ACC112 (cell line): ENCODE data around the gene MCL1.
"Not testable (repeated sequence)": the region's sequence is repeated elsewhere in the genome, so short reads cannot be mapped to it uniquely, and the experiment has no call there.

Experiments
- H2AFZ ChIP-seq: fragments of 200-600 bp; sonication (generic); one replicate; pipeline ENCODE4 v1.6.0; 2017; ENCODE audit warnings: antibody characterized with exemption, low read length; ENCODE audit not compliant: unreplicated experiment
- H3K27ac ChIP-seq: fragments of 200-600 bp; sonication (generic); 2 replicates; pipeline ENCODE4 v1.5.1; 2014; ENCODE audit warnings: low read depth, mild to moderate bottlenecking, antibody characterized with exemption, low read length, moderate library complexity
- H3K27me3 ChIP-seq: fragments of 200-600 bp; sonication (generic); 2 replicates; pipeline ENCODE4 v1.6.1; 2014; ENCODE audit warnings: mild to moderate bottlenecking, antibody characterized with exemption, low read length, moderate library complexity, mixed read lengths; ENCODE audit not compliant: insufficient read depth
- H3K36me3 ChIP-seq: fragments of 200-600 bp; sonication (generic); 2 replicates; pipeline ENCODE4 v1.6.1; 2016; ENCODE audit warnings: mild to moderate bottlenecking, antibody characterized with exemption, low read length, moderate library complexity, mixed read lengths; ENCODE audit not compliant: insufficient read depth
- H3K4me1 ChIP-seq: fragments of 200-600 bp; sonication (generic); one replicate; pipeline ENCODE4 v1.6.1; 2016; ENCODE audit warnings: low read length, mixed read lengths; ENCODE audit not compliant: insufficient read depth, unreplicated experiment, control insufficient read depth
- H3K4me3 ChIP-seq: fragments of 200-600 bp; sonication (generic); 2 replicates; pipeline ENCODE4 v1.5.1; 2014; ENCODE audit warnings: mild to moderate bottlenecking, low read depth, low read length
- H3K79me2 ChIP-seq: fragments of 200-600 bp; sonication (generic); one replicate; pipeline ENCODE4 v1.6.0; 2016; ENCODE audit warnings: low read length; ENCODE audit not compliant: control insufficient read depth, unreplicated experiment, insufficient read depth

The MCL1 gene

GRCh38 chr1:150578272-150579109 is 919 bp downstream of the MCL1 start:
- Histone ChIP-seq H3K27ac (peak overlapping the region; percentile 100), H3K36me3 (peaks cover 52% of the 10 kb centered on the region), H2AFZ (no peak overlapping the region), H3K4me1 (peaks cover 22% of the 10 kb centered on the region), H3K4me3 (peak overlapping the region; percentile 97), H3K79me2 (peaks cover 70% of the 10 kb centered on the region), H3K27me3 (no peaks in the 10 kb centered on the region)

DNA sequence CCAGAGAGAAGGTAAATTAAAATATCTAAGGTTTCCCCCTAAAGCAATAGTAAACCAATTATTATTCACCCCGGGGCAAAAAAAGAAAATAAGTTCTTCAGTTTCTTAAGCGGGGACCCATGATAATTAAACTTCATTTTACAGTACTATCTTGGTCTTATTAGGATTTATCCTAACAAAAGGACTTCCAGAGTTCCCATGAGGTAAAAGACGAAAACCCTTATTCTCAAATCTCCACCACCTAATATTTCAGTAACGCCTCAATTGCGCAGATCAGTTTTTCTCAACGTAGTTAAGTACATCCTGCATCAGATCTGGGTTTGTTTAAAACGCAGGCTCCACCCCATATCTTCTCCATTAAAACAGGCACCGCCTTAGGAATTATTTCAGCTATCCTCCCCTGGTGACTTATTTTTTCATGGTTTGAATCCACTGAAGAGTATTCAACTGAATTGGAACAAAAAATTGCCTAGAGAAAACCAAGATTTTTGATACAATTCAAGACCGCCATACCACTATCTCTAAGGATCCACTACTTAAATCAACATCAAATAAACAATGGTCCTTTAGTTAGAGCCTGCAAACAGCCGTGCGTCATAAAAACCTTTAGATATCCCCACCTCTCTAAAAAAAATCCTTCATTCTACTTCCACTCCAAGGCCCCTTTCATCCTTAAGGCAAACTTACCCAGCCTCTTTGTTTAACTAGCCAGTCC is 1.7 kb downstream of the MCL1 start:
- Histone ChIP-seq H3K79me2 (peaks cover 77% of the 10 kb centered on the region), H2AFZ (no peak overlapping the region), H3K27ac (peak overlapping the region; percentile 100), H3K4me3 (peak overlapping the region; percentile 97), H3K4me1 (peaks cover 30% of the 10 kb centered on the region), H3K36me3 (peaks cover 60% of the 10 kb centered on the region), H3K27me3 (no peaks in the 10 kb centered on the region)

- peaks cover 80% of the 10 kb centered on the region for H3K79me2 ChIP-seq
- no peak overlapping the region for H2AFZ ChIP-seq
- peaks cover 63% of the 10 kb centered on the region for H3K36me3 ChIP-seq
- H3K4me3 ChIP-seq, result peak overlapping the region; percentile 97
- H3K4me1 ChIP-seq, result peaks cover 33% of the 10 kb centered on the region
- no peaks in the 10 kb centered on the region for H3K27me3 ChIP-seq
- peak overlapping the region; percentile 100 for H3K27ac ChIP-seq
Measured at GRCh38 chr1:150576794-150577556, 2.4 kb downstream of the MCL1 start.

GRCh38 chr1:150576367-150576711 is 3.1 kb downstream of the MCL1 start:
- H3K79me2 ChIP-seq, result peaks cover 79% of the 10 kb centered on the region
- H3K4me3 ChIP-seq, result peak overlapping the region; percentile 97

GRCh38 chr1:150575518-150576366 is 3.7 kb downstream of the MCL1 start:
- H3K79me2 ChIP-seq, result peaks cover 75% of the 10 kb centered on the region
- H3K36me3 ChIP-seq, result peaks cover 63% of the 10 kb centered on the region
- H3K4me3 ChIP-seq, result peak overlapping the region; percentile 97
- H3K27me3 ChIP-seq, result no peaks in the 10 kb centered on the region
- H3K27ac ChIP-seq, result peak overlapping the region; percentile 100
- no peak overlapping the region for H2AFZ ChIP-seq
- peaks cover 38% of the 10 kb centered on the region for H3K4me1 ChIP-seq

More at GRCh38 chr1:150576367-150576711, 3.1 kb downstream of the MCL1 start:
- Histone ChIP-seq H3K4me1 (peaks cover 33% of the 10 kb centered on the region), H3K27ac (peak overlapping the region; percentile 100), H3K36me3 (peaks cover 63% of the 10 kb centered on the region), H3K27me3 (no peaks in the 10 kb centered on the region), H2AFZ (no peak overlapping the region)

DNA sequence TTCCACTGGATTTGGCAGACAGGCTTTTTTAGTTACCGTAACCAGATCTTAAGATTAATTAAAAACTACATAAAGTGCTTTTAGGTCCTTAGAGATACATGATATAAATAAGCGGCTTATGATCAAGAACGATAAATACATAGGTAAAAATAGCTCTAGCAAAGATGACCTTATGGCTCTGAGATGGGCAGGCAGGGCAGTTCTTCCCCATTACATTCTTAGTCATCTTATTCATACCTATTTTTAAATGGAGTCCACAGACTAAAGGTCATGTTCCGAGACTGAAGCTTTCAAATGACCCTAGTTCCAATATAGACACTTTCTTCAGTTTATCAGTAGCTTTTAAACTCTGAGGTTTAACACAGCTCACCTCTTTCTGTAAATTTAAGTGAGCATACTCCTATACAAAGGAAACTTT is 4.3 kb downstream of the MCL1 start:
- Histone ChIP-seq H3K4me1 (peaks cover 39% of the 10 kb centered on the region), H3K79me2 (peaks cover 73% of the 10 kb centered on the region), H2AFZ (no peak overlapping the region), H3K27me3 (no peaks in the 10 kb centered on the region), H3K27ac (peak overlapping the region; percentile 100), H3K36me3 (peaks cover 63% of the 10 kb centered on the region), H3K4me3 (peak overlapping the region; percentile 97)

GRCh38 chr1:150574260-150575071 is 4.9 kb downstream of the MCL1 start:
- Histone ChIP-seq H3K4me1 (peaks cover 44% of the 10 kb centered on the region), H3K79me2 (peaks cover 69% of the 10 kb centered on the region), H2AFZ (no peak overlapping the region), H3K27me3 (no peaks in the 10 kb centered on the region), H3K27ac (peak overlapping the region; percentile 100), H3K36me3 (peaks cover 63% of the 10 kb centered on the region), H3K4me3 (peak overlapping the region; percentile 97)

GRCh38 chr1:150573648-150574071 is 5.8 kb downstream of the MCL1 start:
- H3K27me3 ChIP-seq, H2AFZ ChIP-seq: not testable (repeated sequence)
- H3K36me3 ChIP-seq, result peaks cover 57% of the 10 kb centered on the region
- peaks cover 62% of the 10 kb centered on the region for H3K79me2 ChIP-seq
- H3K4me1 ChIP-seq, result peaks cover 50% of the 10 kb centered on the region
- H3K4me3 ChIP-seq, result peak overlapping the region; percentile 32
- H3K27ac ChIP-seq, result peak overlapping the region; percentile 100

DNA sequence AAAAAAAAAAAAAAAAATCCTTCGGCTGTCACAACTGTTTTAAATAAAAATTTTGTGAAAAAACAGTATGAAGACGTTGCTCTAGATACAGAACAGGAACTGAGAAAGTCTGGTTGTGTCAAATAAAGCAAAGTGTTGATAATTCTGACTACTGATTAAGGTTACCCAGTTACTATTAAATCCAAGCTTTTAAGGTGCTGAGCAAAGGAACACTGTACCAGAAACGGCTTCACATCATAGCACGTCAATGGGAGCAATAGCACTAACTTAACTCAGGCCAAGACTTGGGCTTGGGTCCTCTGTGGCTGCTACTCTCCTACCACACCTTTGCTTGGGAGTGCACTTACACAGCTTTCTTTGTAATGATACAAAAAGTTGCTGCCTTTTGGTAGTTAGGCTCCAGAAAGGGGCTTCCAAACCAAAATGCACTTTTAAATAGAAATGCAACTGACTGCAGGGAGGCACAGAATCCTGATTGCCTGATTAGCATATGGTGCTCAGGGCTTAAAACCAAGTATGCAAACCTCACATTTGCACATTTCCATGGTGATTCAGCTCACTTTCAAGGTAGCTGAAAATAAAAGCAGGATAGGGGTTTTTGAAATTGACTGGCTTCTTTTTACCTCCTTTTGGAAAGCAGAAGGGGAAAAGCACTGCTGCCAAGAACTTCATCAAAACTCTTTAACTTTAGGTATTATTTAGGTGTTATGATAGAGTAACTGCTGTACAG is 6.3 kb downstream of the MCL1 start:
- Histone ChIP-seq H3K36me3 (peaks cover 51% of the 10 kb centered on the region), H3K79me2 (peaks cover 56% of the 10 kb centered on the region), H3K27ac (peak overlapping the region; percentile 100), H3K27me3 (no peaks in the 10 kb centered on the region), H3K4me1 (peaks cover 56% of the 10 kb centered on the region), H2AFZ (no peak overlapping the region), H3K4me3 (peak overlapping the region; percentile 32)
